HT-29 (cell line): ENCODE data around the gene DNASE1. TPM values are rescaled to one million over a fixed set of nuclear protein-coding genes. Genes with fewer than 3 reads are reported as not detected.
"Not testable (repeated sequence)": the region's sequence is repeated elsewhere in the genome, so short reads cannot be mapped to it uniquely, and the experiment has no call there.

Experiments used
- DNase-seq: peaks from one replicate; pipeline ENCODE4 v3.0.0-alpha.2; 2015; ENCODE audit warnings: low spot score
- total RNA-seq: library from RNA; depleted of rRNA; stranded (reverse); fragments of >200 nt; shearing (Covaris generic); gene quantifications from 2 replicates; pipeline ENCODE4 v1.2.3, GENCODE V29; 2014; rRNA removed

DNASE1 gene
- total RNA-seq: 27.1 and 46.6 TPM in 2 replicates

DNA sequence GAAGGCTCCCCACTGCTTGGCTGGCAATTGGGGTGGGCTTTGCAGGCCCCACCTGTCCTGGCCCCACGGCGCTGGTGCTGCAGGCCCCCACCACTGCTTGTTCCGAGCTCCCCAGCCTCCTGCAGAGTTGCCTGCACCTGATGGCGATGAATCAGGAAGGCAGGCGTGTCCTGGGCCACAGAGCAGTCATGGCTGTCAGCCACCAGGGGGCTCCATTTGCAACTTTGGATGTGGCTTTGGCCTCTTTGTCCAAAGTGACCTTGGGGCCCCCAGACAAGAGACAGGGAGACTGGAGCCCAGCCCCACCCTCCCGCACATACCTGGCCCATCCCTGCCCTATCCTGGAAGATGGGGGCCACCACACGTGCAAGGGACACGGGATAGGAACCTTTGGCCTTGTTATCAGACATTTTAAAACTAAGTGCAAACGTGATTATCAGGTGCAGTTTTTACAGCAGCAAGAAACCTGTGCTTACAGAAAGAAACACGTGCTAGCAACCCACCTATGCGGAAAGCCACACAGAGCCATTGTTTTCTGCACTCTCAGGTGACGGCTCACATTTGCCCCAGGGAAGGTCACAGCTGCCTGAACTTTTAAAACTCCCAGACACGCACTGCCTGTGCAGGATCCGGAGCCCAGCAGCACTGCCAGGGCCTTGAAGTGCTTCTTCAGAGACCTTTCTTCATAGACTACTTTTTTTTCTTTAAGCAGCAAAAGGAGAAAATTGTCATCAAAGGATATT, at the start of gene DNASE1:
Gene DNASE1, plus strand, starts transcription at position 443 of the 743 bp plus-strand sequence. CDS start 683 bp downstream, outside the sequence.
- DNase-seq: peak; percentile 61

DNA sequence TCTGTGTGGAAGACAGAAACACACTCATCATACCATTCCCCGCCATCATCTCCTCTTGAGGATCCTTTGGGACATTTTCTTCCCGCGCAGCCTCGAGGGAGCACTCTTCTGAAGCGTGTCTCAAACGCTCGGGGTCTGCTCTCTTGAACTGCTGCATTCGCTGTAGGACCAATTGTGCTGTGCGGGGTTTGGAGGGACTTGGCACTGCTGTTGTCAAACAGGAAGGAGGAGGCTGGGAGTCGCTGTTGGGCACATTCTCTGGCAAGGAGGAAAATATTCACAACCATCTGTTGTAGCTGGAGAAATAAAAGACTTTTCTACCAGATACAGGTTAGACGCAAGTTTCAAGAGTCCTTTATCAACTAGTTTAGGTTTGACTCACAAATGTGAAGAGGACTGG, 48.0 kb upstream of the DNASE1 start:
- DNase-seq: no peak

GRCh38 chr16:3607161-3607560, 47.3 kb upstream of the DNASE1 start:
- no peak for DNase-seq

DNA sequence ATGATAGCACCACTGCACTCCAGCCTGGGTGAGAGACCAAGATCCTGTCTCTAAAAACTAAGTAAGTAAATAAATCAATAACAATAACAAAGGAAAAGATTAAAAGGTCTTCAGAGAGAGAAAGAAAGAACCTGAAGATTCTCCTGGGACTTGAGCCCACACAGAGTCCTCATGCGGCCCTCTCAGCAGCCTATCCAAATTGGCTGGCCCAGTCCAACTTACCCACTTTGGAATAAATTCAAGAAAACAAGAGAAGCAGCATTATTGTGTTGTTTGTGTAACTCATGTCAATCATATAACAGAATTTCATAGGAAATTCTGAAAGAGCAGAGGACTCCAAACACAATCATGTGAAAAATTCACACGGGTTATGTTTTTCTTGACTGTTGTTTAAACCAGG, 46.9 kb upstream of the DNASE1 start:
- DNase-seq: no peak

- no peak for DNase-seq
These were observed 46.4 kb upstream of the DNASE1 start for GRCh38 chr16:3608069-3608468.

GRCh38 chr16:3608976-3609375, 45.5 kb upstream of the DNASE1 start:
- DNase-seq: not testable (repeated sequence)

DNA sequence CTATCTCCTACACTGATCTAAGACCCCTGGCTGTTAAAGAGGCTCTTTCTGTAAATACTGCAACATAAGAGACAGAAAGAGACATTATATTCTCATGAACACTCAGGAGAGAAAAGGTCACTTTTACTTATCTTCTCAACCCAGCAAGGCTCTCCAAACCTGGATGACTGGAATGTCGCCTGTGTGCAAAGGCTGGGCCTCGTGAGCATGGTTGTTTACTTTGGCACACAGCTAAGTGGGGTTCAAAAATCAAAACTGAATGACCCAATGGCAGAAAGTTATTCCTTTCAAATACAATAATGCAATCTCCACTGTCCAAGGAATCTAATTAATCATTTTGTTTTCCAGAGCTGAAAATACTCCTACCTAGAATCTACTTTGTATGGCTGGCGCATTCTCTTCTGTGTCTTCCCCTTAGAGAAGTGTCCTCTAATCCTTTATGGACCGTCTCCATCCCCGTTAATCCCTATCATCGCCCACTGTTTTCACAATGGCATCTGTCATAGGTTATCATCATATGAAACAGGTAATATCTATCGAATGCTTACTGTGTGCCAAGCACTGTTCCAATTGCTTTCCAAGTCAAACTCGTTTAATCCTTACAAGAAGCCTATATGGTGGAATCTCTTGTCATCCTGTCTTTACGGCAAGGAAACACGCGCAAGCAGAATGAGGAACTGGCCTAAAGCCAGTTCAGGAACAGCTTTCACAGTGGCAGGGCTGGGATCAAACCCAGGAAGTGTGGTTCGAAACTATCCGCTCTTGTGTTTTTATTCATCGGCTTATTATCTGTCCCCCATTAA, 44.4 kb upstream of the DNASE1 start:
- no peak for DNase-seq

DNA sequence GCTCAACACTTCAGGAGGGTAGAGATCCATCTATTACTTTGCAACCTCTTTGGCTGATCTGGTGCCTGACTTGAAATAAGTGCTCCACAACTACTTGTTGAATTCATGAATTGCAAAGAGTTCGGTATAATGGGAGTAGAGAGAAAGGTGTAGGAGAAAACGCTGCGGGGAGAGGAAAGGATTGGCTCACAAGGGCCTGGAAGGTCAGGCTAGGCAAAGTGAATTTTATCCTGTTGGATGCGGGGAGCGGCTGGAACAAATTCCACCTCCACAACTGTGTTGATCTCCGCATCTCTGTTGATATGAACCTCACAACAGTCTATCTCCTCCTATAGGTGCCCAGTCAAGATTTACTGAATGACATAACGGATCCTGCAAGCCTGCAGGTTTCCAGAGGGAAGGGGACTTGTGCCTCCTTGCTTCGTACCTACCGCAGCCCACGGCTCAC, 43.8 kb upstream of the DNASE1 start:
- peak; percentile 35 for DNase-seq

DNA sequence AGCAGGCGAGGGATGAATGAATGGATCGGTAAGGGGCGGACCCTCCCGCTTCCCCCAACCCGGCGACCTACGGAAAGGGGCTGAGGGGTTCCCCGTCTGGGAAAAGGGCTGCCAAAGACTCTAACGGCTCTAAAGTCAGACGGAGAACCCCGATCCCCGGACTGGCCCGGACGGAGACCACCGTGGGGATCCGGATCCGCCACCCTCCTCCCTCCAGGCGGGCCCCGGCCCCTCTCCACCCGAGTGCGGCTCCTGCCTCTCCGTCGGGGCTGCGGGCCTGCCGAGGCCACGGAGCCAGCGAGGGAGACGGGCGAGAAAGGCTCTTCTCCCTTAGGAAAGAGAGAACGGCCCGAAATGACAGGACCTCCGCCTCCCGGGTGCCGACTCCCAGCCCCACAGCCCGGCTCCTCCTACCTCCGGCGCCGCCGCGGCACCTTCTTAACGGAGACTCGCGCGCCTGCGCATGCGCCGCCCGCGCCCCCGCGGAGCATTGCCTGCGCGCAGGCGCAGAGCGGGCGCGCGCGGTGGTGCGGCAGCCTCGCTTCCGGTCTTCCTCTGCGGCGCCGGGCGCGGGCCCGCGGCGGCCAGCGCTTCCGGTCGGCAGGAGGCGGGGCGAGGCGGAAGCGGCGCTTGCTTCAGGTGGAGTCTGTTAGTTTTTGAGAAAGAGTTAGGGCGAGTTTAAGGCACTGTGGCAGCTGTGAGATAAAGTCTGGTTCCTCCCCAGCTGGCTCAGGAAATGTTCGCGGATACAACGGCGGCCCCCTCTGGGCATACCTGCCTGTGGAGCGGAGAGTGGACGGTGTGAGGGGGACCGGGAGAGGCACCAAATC, 43.1 kb upstream of the DNASE1 start, which contains the start of gene SLX4:
Gene SLX4, minus strand, starts transcription at position 461 of the 830 bp plus-strand sequence. CDS start 2,642 bp downstream, outside the sequence.
- DNase-seq: peak; percentile 92

GRCh38 chr16:3612510-3613466, 41.7 kb upstream of the DNASE1 start:
- DNase-seq: no peak

- no peak for DNase-seq
These were observed 35.7 kb upstream of the DNASE1 start for GRCh38 chr16:3618769-3619141.

DNA sequence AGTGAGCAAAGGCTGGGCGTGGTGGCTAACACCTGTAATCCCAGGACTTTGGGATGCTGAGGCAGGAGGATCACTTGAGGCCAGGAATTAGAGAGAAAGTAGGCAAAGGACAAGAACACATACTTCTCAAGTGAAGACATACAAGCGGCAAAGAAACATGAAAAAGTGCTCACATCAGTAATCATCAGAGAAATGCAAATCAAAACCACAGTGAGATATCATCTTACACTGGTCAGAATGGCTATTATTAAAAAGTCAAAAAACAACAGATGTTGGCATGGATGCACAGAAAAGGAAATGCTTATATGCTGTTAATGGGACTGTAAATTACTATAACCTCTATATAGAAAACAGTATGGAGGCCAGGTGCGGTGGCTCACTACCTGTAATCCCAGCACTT, 30.8 kb upstream of the DNASE1 start:
- DNase-seq: no peak

GRCh38 chr16:3625331-3625730, 29.2 kb upstream of the DNASE1 start:
- no peak for DNase-seq

- DNase-seq: no peak
These were observed 28.4 kb upstream of the DNASE1 start for GRCh38 chr16:3625911-3626732.

DNA sequence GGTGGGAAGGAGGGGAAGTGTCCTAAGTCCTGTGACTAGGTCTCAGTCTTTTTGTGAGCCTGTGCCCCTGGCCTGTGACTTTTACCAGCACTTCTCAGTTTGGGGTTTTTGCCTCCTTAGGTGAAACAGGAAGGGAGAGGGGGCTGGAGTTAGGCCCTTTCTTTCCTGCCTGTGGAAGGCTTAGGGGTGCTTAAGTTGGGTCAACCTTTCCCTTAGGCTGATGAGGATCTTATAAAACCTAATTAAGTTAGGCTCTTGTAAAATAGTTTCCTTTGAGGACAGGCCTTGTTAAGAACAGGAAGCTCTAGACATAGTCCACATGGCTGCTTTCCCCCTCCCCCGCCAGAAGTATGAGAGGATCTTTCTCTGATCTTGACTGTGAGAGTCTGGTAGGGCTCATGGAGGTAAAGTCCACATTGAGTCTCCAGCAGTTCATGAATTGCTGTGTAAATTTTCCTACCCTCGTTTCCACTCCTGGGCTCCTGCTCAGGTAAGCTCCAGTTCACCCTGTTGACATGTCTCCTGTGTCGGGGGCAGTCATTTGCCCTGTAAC, 17.0 kb upstream of the DNASE1 start:
- peak; percentile 62 for DNase-seq

DNA sequence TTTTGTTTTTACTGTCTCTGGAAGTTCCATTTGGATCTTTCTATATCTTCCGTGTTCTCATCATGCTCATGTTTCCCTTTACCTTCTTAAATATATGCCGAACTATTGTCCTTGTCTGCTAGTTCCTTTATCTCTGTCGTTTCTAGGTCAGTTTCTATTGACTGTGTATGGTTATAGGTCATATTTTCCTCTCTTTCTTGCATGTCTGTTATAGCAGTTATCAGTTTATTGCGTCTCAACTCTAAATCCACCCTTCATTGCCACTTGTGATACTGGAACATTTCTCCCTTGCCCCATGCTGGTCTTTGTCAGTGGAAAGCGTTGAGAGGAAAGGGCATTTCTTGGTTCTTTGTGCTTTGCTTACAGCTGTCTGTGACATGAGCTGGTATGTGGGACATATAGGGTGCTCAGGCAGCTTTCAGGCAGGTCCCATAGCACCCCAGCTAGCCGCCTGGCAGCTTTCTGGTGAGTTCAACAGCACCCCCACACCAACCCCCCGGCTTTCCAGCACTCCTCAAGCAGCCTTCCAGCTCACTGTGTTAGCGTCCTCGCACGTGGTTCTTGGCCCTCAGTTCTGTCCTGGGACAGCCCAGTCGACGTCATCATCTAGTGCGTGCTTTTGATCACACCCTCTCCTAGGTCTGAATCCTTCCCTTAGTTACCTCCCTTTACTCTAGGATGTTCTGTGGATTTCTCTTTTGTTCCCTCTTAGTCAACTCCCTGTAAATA, 15.4 kb upstream of the DNASE1 start:
- no peak for DNase-seq

DNA sequence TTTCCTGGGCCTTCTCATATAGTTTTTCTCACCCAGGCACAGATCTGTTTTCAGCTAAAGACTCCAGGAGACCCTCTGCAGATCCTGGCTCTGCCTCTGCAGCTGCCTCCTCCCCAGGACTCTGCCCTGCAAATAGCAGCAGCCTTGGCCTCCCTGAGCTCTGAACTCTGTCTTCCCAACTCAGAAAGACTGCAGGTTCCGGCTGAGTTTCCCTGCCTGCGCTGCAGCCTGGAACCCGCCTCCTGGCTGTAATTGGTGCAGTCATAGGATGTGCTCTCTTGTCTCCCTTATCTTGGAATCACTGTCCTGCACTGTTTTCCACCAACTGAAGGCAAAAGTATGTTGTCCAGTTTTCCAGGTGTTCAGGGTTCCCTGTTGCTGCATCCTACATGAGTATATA, 14.3 kb upstream of the DNASE1 start:
- DNase-seq: no peak

DNA sequence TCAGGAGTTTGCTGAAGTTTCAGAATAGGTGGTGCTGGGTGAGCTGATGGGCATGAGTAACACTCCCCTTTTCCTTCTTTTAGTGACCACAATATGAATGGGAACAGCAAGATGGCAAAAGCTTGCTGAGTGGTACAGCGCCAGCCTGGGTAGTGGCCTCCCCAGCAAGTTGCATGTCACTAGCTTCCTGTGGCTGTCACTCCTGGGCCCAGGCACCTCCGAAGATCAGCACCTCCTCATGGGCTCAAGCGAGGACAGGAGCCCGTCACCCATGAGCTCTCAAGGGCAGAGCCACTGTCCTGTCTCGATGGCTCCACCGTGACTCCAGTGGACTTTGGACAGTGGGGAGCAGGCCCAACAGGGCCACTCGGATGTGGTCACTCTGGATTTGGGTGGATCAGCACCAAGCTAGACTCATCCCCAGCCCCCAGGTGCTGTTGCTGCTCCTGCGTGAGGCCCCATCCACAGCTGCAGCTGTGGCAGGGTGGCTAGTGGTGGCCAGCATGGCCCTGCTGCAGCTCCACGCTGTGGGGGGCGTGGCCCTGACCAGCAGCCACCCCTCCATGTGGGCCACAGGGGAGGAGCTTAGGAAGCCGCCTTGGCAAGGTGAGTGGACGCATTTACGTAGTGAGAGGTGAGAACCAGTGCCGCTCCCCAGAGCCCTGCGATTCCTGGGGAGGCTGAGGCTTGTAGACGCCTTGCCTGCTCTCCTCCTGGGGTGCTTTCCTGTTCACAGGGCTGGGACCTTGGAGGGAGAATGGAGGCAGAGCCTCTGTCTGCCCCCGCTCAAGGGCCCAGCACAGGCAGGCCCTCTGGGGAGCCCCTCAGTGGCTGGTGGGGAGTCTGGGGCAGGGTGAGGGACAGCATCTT, 13.6 kb upstream of the DNASE1 start:
- no peak for DNase-seq
